Left ventricle myocardium inferior (tissue), 1 donor: ENCODE data around the gene RFC1. TPM values are rescaled to one million over a fixed set of nuclear protein-coding genes. Genes with fewer than 3 reads are reported as not detected.
"Not testable (repeated sequence)": the region's sequence is repeated elsewhere in the genome, so short reads cannot be mapped to it uniquely, and the experiment has no call there.

Experiments used
- DNase-seq: peaks from one replicate; pipeline ENCODE4 v3.0.0-alpha.2; 2020
- H3K27ac ChIP-seq: fragments of 200-600 bp; replicated peaks from 2 replicates; pipeline ENCODE4 v1.8.0; 2021
- H3K27me3 ChIP-seq: fragments of 200-600 bp; 2 replicates; pipeline ENCODE4 v1.8.0; 2021; ENCODE audit warnings: low read depth
- H3K36me3 ChIP-seq: fragments of 200-600 bp; 2 replicates; pipeline ENCODE4 v1.8.0; 2021
- H3K4me1 ChIP-seq: fragments of 200-600 bp; 2 replicates; pipeline ENCODE4 v1.8.0; 2021
- H3K4me3 ChIP-seq: fragments of 200-600 bp; 2 replicates; pipeline ENCODE4 v1.8.0; 2021; ENCODE audit warnings: mild to moderate bottlenecking, moderate library complexity
- H3K9me3 ChIP-seq: fragments of 200-600 bp; replicated peaks from 2 replicates; pipeline ENCODE4 v1.8.0; 2021
- CTCF ChIP-seq: fragments of 200-600 bp; IDR thresholded peaks from 2 replicates; pipeline ENCODE4 v1.8.0; 2021; ENCODE audit warnings: antibody characterized with exemption, mild to moderate bottlenecking, borderline replicate concordance
- intact Hi-C: fragments of 100-400 bp; cut with micrococcal nuclease; formaldehyde crosslinking; loops from one replicate; pipeline ENCODE4 v1.11.0; 2022
- total RNA-seq: library from RNA; stranded (reverse); fragmentation: NEBNext Ultra II Directional; extraction: Animal tissue kit (Norgen Biotek cat#: 25700); gene quantifications from one replicate; pipeline ENCODE4 v1.2.1, GENCODE V29; 2021
- donor health status: DM: no; HTN: yes; CAD: no; lungs with severe emphysema.

RFC1 gene
- total RNA-seq, 1 donor from 2014 or later: 22.0 TPM

GRCh38 chr4:39362827-39363226, 3.3 kb downstream of the RFC1 start:
- H3K4me3 ChIP-seq: no peak overlapping the region
- intact Hi-C loops: no loop called here
- TF ChIP-seq CTCF: no peak

GRCh38 chr4:39360611-39361010, 5.6 kb downstream of the RFC1 start:
- DNase-seq, H3K4me3 ChIP-seq, H3K27ac ChIP-seq, intact Hi-C loops, H3K36me3 ChIP-seq, H3K9me3 ChIP-seq, H3K27me3 ChIP-seq: not testable (repeated sequence)
- peaks cover 20% of the 10 kb centered on the region for H3K4me1 ChIP-seq

More at GRCh38 chr4:39362827-39363226, 3.3 kb downstream of the RFC1 start:
- no peaks in the 10 kb centered on the region for H3K27me3 ChIP-seq
- peaks cover 4% of the 10 kb centered on the region for H3K36me3 ChIP-seq
- H3K27ac ChIP-seq: no peak overlapping the region
- no peak for DNase-seq
- peaks cover 33% of the 10 kb centered on the region for H3K4me1 ChIP-seq
- no peaks in the 10 kb centered on the region for H3K9me3 ChIP-seq

- no peak for DNase-seq
- Histone ChIP-seq H3K36me3 (peaks cover 4% of the 10 kb centered on the region), H3K4me3 (no peak overlapping the region), H3K9me3 (no peaks in the 10 kb centered on the region), H3K27ac (no peak overlapping the region), H3K27me3 (no peaks in the 10 kb centered on the region), H3K4me1 (peaks cover 25% of the 10 kb centered on the region)
- intact Hi-C loops: no loop called here
- no peak for TF ChIP-seq CTCF
Measured at GRCh38 chr4:39357002-39357401, 9.2 kb downstream of the RFC1 start.

GRCh38 chr4:39354254-39354552, 12.0 kb downstream of the RFC1 start:
- H3K4me1 ChIP-seq: peaks cover 25% of the 10 kb centered on the region
- peak overlapping the region; percentile 76 for H3K27ac ChIP-seq
- intact Hi-C loops: no loop called here
- peaks cover 15% of the 10 kb centered on the region for H3K9me3 ChIP-seq
- DNase-seq: no peak
- H3K36me3 ChIP-seq: peaks cover 22% of the 10 kb centered on the region
- TF ChIP-seq CTCF: no peak
- H3K4me3 ChIP-seq: peak overlapping the region; percentile 56
- H3K27me3 ChIP-seq: no peaks in the 10 kb centered on the region

- TF ChIP-seq CTCF: no peak
- Histone ChIP-seq H3K27me3 (no peaks in the 10 kb centered on the region), H3K36me3 (peaks cover 26% of the 10 kb centered on the region), H3K9me3 (peaks cover 15% of the 10 kb centered on the region), H3K4me3 (peak overlapping the region; percentile 56), H3K4me1 (peaks cover 25% of the 10 kb centered on the region), H3K27ac (peak overlapping the region; percentile 76)
- intact Hi-C loops: no loop called here
- DNase-seq: no peak
Measured at GRCh38 chr4:39353478-39354253, 12.5 kb downstream of the RFC1 start.

GRCh38 chr4:39353149-39353477, 13.0 kb downstream of the RFC1 start:
- intact Hi-C loops, DNase-seq, H3K27me3 ChIP-seq: not testable (repeated sequence)
- peaks cover 28% of the 10 kb centered on the region for H3K36me3 ChIP-seq
- H3K27ac ChIP-seq: peak overlapping the region; percentile 76
- H3K9me3 ChIP-seq: peaks cover 15% of the 10 kb centered on the region
- peaks cover 25% of the 10 kb centered on the region for H3K4me1 ChIP-seq
- H3K4me3 ChIP-seq: peak overlapping the region; percentile 56

GRCh38 chr4:39349326-39349725, 16.8 kb downstream of the RFC1 start:
- intact Hi-C loops: no loop called here
- Histone ChIP-seq H3K4me1 (peaks cover 36% of the 10 kb centered on the region), H3K4me3 (no peak overlapping the region), H3K27me3 (no peaks in the 10 kb centered on the region), H3K36me3 (peaks cover 39% of the 10 kb centered on the region), H3K27ac (no peak overlapping the region), H3K9me3 (peaks cover 15% of the 10 kb centered on the region)
- no peak for DNase-seq
- no peak for TF ChIP-seq CTCF
